HS-27A (cell line): ENCODE measurements around the gene CLMP.
"Not testable (repeated sequence)": the region's sequence is repeated elsewhere in the genome, so short reads cannot be mapped to it uniquely, and the experiment has no call there.

Experiments
- DNase-seq: peaks from one replicate; pipeline ENCODE4 v3.0.0-alpha.2; 2012; ENCODE audit warnings: low read depth, missing footprints

The CLMP gene

DNA sequence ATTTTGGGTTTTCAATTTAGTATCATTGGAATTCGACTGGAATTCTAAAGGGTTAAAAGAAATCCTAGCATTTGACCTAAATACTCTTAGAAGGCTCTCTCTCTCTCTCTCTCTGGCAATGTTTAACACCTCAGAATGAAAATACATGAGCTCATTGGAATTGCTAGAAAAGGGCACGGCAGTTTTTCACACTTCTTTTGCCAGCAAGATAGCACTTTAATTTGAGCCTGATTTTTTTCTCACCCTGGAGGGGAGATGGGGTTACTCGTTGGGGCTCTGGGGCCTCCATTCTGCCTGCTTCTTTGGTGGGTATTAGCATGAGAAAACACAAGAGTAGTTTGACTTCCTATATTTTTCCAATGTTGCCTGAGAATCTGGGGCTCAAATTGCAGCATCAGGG, 22.8 kb upstream of the CLMP start:
- DNase-seq = no peak

DNA sequence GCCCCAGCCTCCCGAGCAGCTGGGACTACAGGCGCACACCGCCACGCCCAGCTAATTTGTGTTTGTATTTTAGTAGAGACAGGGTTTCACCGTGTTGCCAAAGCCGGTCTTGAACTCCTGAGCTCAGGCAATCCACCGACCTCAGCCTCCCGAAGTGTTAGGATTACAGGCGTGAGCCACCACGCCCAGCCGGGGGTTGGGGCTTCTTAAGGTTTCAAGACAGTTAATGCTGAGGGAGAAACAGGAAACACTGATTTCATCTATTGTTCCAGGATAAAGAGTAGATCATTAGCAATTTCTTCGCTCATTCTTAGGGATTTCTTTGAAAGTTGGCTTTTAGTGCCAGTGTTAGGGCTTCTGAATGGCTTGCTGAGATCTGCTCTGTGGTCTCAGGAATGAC, 21.2 kb upstream of the CLMP start:
- DNase-seq = no peak

DNA sequence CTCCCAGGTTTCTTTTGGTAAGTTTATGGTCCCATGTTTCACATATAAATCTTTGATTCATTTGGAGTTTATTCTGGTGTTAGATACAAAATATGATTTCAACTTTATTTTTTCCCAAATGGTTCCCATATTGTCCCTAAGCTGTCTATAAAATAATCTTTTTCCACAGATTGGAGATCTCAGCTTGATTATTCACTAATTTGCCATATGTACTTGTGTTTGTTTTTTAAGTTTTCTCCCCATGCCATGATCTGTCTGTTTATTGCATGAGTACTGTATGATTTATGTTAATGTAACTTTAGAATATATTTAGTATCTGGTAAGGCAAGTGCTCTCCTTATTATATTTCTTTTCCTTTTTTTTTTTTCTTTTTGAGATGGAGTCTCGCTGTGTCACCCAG, 19.9 kb upstream of the CLMP start:
- no peak for DNase-seq

DNA sequence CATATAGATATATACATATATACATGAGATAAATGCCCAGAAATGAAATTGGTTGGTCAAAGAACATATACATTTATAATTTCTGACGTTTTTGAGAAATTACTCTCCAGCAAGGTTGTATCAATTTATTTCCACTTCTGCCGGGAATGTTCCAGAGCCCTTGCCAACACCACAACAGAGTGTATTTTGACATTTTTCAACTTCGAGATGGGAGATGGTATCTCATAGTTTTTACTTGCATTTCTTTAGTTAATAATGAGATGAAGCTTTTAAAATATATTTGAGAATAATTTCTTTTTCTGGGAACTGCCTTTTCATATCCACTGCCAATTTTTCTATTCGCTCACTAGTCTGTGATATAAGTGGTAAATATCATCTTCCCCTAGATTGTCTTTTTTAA, 19.3 kb upstream of the CLMP start:
- DNase-seq = no peak

DNA sequence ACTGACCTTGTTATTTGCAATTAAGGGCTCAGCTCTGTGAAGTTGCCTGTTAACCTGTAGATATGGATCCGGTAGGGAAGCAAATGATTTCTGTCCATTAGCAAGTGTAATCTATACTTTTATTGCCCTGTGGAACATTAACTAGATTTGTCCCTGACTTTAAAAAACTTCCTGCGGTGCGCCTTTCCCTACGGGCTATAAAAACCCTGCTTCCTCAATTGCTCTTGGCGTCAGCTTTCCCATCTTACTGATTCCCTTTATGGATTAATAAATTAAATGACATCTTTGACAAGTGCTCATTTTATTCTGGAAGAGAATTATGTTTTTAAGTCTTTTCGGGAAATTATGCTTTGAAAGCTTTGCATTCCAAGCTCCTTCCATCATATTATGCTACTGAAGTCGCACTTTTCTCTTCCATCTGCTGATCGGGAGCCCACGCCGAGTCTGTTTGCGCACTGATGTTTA, 18.3 kb upstream of the CLMP start:
- DNase-seq = no peak

DNA sequence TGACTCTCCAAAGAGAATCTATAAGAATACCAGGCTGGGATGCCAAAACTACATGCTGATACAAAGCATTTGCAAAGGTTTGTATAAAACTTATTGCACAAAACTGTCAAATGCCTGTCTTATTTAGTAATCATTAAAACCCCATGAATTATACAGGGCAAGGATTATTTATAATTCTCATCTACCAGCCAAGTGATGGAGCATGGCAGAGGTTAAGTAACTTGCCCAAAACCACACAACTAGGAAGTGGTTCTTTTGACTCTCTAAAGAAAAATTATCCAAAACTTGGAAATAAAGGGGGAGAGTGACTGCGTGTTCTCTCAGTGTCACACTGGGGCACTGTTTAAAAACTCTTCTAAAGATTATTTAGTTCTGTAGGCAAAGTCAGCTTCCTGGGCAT, 17.4 kb upstream of the CLMP start:
- no peak for DNase-seq

DNA sequence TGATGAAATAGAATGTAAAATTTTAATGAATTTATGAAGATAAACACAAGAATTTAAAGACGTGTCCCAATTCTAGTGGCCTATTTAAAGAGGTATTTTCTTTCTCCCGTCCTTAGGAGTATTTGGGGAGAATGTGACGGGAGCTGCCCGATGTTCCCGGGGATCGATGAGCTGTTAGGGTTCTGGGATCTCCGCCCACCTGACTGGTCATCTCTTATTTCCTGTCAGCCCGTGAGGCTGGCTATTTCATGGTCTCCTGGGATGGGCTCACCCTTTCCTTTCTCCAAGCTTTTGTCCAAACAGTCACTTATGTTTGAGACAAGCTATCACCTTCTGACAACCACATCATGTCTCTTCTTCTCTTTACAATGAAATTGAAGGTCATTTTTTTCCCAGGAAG, 16.9 kb upstream of the CLMP start:
- DNase-seq = no peak

DNA sequence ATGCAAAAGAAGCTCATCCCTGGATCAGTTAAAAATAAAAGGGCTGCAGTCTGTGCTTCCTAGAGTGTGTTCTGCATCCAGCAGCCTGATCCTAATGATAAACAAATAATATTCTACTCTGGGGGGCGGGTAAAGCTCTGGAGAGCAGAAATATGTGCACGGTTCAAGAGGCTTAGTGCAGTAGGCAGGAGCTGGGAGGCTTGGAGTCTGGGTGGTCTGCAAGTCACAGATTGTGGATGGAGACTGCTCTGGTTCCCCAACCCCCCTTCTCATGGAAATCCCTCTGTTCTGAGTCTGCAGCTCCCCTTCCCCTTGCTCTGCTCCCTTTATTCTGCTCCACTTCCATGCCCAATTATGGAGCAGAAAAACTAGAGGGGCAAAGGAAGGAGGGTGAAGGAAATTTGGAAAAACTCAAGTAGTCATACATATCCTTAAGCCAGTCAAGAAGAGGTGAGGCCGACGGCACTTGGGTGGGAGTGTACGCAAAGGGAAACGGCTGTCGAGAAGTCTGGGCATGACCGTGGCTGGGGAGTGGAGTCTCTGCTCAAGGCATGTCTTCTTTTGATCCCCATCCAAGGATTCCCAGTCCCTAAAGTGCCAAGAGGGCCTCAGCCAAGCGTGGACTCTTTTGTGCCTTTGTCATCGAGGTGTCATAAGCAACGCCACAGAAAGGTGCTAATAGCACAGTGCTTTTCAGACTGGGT, 16.3 kb upstream of the CLMP start:
- DNase-seq = no peak

DNA sequence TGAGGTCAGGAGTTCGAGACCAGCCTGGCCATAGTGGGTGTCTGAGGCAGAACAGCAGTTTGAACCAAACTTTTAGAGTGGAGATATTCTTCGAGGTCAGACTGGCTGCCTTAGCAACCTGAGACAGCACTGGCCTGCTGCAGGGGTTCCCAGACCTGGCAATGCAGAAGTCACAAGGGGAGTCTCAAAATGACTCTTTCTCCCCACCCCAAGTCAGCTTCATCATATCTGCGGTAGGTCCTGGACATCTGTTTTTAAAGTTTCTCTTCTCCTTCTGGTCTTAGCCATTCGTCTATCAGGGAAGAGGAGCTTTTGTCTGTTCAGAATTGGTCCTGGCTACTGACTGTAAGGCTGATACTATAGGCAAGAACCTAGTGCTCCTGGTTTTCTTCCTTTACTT, 14.5 kb upstream of the CLMP start:
- no peak for DNase-seq

DNA sequence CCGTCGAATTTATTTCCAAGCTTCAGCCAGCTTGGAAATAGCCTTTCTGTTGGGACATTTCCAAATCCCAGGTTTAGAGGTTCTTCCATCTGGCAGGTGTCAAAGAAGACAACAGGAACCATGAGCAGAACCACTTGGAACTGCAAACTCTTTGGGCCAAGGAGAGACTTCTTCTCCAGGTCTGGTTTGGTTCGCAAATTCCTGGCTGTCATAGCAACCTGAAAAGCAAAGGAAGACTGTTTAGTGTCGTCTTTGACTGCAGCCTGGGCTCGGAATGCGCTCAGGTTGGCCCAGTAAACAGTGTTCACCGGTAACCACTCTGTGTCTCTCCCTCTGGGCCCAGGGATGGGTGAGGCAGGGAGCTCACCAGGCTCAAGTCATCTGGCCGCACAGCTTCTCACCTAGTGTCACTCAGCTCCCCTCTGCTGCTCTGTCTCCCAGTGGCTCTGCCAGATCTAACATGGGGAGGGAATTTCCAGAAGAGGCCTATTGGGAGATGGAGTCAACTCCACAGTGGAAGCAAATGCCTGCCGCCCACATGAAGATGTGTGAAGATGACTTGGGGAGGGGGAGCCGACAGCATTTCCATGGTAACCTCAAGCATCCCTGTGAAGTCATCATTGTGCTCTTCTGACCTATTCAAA, 11.9 kb upstream of the CLMP start:
- DNase-seq = no peak

DNA sequence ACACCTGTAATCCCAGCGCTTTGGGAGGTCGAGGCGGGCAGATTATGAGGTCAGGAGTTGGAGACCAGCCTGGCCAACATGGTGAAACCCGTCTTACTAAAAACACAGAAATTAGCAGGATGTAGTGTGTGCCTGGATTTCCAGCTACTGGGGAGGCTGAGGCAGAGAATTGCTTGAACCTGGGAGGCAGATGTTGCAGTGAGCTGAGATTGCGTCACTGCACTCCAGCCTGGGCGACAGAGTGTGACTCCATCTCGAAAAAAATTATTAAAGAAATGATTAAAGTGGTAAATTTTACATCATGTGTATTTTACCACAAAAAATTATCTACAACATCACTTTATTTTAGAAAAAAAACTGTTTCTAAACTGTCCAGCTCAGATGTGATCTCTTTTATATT, 11.0 kb upstream of the CLMP start:
- DNase-seq = not testable (repeated sequence)

DNA sequence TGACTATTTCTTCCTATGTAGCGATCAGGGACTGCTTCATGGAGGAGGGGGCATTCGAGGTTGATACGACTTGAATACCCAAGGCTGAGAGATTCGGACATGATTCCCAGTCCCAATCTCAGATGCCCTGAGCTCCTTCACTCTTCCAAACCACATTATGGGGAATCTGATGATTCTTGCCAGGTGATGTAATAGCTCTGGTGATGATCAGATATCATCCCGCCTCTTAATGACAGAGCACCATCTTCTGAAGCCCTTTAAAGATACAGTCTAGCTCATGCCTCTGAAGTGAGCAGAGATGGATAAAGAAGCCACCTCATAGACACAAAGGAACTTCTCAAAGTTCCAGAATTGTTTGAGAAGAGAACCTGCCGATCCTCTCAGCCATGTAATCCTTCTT, 8.9 kb upstream of the CLMP start:
- no peak for DNase-seq

DNA sequence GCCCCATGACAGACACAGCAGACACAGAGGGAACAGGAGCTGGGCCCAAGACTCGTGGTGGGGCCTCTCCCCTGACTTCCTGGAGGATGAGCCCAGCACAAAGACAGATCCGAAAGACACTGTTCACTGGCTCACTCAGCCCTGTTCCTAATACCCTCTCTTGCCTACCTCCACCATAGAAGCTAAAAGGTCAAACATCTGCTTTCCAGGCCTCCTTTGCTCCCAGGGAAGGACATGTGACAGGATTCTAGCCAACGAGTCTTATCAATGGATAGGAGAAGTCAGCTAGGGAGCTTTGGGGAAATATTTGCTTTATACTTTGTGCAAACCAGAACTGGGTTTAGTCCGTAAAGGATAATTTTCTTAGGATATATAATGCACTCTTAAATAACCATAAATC, 8.4 kb upstream of the CLMP start:
- DNase-seq = no peak

DNA sequence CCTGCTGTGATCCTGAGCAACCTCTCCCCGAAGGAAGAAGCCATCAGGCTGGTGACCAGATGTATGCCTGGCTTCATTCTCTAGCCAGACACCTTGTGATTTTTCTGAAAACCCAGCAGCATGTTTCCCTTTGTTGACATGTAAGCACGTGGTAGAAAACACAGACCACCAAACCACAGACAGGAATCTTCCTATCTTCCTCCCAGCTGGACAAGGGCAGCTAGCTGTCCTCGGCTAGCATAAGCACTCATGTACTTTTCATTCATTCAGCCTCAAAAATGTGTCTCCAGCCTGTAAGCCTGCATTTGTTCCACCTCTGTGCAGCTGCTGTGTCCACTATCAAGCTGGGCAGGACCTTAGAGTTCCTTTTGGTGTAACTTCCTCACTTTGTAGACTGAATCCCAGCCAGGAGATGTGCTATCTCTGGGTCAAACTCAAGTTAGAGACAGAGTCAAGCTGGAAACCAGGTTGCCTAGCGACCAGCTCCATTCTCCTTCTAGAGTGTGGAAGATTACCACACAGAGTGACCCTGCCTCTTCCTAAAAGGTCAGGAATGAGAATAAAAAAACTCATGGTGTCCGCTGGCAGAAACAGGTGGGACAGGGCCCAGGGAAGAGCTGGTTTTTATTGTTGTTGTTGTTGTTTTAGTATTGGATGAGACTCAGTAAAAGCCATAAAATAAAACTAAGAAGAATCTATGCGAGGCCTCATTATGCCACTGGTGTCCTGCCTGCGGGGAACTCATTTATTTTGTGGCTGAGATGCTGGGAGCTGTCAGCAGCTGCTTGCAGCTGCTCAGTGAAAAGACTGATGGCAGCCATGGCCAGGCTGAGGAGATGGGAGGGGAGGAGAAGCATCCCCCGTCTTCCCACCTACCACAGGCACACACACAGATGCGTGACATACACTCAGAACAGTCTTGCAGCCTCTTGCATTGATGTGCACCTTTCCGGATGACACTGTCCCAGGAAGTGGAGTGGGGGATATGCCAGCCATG, 7.4 kb upstream of the CLMP start:
- DNase-seq = no peak

DNA sequence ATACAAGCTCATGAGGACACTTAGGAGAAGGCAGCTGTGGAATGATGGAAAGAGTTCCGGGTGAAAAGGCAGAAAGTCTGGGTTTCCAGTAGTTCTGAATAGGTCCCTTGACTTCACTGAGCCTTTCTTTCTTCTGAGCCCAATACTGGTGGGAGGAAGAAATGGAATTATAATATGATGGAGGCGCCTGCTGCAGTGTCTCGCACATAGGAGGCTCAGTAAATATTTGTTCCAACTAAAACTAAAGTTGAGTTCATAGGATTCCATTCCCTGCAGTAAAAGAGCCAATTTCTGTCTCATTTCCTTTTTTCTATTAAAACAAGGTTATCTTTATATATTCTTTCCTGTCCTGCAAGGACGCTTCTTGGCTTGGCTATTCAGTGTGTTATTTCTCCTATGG, 5.2 kb upstream of the CLMP start:
- no peak for DNase-seq

DNA sequence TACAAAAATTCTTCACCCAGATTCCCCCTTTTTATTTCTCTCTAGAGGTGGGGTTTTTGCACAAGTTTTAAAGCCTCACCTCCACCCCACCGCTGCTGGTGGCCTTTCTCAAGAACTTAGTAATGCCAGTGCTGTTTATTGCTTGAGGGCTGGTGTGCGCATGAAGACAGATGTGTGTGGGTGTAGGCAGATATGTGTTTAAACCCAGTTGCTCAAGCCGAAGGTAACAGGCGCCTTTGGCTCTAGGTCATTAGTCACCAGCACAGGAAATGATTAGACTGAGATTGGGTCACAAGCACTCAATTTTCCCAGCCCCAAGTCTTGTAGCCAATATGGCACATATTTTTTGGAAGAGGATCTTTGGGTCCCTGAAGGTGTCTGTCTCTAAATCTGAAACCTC, 2.7 kb upstream of the CLMP start:
- DNase-seq = no peak

DNA sequence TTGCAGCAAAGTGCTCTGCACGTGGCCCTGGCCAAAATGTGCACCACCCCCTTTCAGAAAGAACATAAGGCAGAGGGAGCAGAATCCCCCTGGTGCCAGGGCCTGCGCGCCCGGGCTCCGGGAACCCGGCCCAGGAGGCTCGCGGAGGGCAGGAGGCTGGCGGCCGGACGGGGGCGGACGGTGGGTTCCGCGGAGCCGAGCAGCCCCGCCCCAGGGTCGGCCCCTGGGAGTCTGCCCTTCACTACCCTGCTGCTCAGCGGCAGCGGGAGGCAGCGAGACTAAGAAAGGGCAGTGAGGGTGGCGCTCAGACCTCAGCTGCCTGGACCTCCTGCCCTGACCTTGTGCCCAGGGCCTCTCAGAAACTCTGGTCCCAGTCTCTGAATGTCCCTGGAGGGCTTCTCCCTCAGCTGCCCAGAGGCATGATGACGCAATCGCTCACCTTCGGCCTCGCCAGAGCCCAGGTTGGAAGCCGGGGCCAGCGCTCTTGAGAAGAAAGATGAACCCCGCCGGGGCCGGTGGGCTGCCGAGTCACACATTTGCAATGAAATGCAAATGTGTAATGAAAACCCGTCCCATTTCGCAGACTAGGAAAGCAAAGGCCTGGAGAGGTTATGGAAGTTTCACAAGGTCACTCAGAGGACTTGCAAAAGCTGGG, 1.1 kb upstream of the CLMP start:
- no peak for DNase-seq

DNA sequence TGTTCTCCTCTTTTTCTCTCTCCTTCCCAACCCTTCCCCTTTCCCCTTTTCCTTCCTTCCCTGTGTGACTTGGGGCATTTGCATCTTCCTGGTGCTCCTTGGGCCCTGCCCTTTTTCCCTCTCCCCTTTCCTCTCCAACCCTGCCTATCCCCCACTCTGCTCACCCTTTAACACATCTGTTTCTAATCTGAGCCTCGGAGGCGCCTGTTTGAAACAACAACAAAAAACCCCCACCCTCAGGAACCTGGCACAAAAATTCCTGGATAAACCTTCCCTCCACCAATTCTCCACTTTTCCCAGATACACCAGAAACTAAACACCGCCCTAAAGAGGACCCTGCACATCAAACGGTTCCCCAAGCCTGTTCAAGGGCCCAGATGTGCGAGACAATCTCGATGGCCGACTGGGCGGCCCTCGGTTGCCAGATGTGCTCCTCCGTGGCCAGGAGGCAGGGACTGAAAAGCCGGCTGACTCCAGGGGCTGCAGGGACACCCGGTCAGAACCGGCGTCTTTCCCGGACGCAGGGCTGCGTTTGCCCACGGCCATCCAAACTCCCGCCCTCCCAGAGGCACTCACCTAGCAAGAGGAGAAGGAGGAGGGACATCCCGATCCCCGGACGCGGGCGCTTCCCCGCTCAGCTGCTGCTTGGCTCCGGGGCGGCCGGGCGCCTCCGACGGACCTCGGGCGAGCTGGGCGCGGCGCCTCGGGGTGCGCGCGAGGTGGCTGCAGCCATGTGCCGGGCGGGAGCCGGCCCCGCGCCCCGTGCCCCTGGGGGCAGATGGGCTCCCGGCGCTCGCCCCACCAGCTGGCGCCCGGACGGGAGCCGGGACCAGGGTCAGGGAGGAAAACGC, 486 bp downstream of the CLMP start:
- DNase-seq = no peak

DNA sequence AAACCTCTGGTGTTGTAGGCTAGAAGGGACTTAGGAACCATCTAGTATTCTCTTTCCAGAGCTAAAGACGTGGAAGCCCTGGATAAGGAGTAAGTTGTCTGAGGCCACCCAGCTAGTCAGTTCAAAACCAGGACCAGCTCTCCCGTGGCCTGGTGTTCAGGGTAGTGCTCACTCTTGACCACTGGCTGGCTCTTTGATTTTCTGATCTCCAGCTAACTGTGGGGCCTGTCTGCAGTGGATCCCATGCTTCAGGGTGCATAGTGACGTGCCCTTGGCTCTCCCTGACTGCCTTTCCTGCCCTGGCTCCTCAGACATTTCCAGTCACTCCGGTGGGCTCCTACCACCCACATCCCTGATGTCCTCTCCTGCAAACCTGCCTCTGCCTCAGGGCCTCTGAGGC, 1.3 kb downstream of the CLMP start:
- DNase-seq = no peak

DNA sequence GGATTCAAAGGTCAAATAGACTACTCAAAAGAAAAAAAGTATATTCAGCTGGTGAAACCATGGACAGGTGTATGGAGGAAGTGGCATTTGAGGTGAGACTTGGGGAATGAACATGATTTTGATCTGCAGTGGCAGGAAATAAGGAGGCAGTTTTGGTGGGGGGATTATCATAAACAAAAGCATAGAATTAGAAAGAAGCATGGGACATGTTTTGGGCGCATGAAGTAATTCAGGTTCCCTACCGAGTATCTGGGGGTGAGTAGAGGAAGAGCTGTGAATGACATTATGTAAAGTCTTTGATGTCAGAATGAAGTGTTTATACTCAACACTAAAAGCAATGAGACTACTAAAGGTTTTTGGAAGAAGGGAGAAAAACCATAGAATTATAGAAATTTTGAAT, 3.1 kb downstream of the CLMP start:
- DNase-seq = no peak

DNA sequence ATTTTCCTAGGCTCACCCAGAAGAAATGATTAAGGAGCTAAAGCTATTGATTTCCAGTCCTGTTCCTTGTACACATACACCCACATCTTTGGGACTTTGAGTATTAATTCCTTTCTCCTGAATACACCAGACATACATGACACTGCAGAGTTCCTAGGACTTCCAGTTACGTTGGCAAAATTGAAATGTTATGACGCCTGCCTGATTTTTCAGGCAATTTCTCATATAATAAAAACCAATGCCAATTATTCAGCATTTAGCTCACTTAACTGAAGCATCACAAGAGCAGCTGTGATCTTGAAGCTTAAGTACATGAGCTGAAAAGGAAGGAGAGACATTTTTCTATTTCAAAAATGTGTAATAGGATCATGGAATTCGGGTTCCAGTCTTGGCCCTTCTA, 4.5 kb downstream of the CLMP start:
- no peak for DNase-seq
